ENCODE data around the gene IL17B.
"Not testable (repeated sequence)": the region's sequence is repeated elsewhere in the genome, so short reads cannot be mapped to it uniquely, and the experiment has no call there.

GRCh38 chr5:149391076-149391475, 12.0 kb upstream of the IL17B start:
- not testable (repeated sequence) for TF ChIP-seq CTCF, POLR2A (IDR thresholded peaks at IDR 0.05)
